Renal pelvis (tissue), 4 donors: ENCODE measurements around the gene SEMA4B. TPM values are rescaled to one million over a fixed set of nuclear protein-coding genes. Genes with fewer than 3 reads are reported as not detected.

Experiments
- DNase-seq: peaks from one replicate; pipeline ENCODE4 v3.0.0-alpha.2; 2013
- polyA plus RNA-seq, 3 donors: library from polyadenylated mRNA; unstranded; fragments of 120-200 nt; gene quantifications; one replicate each; pipeline ENCODE4 v1.2.1, GENCODE V29; 2013; ENCODE audit not compliant: insufficient read length in 3 of 3

Gene SEMA4B
- polyA plus RNA-seq, 3 donors, result 46.9 to 52.5 (median 50.3) TPM

DNA sequence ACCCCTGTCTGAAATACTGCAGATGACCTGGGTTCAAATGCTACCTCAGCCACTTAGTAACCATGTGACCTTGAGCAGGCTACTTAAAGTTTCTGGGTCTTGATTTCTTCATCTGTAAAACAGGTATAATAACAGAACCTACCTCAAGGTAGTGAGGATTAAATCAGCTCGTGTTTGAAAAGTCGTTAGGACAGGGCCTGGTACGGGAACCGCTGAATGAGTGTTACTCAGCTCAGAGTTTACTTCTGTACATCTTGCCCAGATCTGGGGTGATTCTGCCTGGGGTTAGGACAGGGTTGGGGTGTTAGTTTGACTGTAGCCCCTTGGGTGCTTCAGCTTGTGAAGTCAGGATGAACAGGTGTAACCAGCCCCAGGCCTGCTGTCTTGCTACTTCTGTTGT is 1.8 kb downstream of the SEMA4B start:
- DNase-seq, result no peak

DNA sequence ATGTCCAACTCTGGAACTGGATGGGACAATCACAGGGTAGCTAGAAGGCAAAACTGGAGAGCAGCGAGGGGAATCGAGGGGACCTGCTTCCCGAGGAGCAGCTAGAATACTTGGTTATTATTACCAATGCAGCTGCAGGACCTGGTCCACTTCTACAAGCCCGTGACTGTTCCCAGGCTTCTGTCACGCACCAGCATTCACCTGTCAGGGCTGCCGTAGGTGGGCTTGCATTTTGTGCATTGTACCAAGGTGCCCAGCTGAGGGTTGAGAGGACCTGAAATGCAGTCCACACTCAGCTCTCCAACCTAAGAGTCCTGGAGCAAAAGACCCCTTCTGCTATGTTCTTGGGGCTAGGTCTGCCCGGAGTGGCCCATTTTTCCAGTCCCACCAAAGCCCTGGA is 2.3 kb downstream of the SEMA4B start:
- no peak for DNase-seq

DNA sequence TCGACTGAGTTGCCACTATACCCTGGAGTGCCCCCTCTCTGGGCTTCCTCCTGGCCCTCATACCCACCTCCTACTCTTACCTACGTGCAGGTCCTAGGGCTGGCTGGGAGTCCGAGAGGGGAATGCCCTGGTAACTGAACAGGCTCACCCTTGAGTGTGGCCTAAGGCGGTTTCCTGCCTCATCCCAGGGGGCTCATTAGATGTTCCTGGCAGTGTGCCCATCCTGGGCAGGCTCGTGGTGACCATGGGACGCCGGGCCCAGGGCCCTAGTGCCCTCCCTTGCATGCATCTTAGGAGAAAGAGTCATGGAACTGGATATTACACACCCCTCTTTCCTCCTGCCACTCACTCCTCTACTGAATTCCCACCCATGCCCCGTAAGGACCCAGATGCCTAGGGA is 2.8 kb downstream of the SEMA4B start:
- DNase-seq, result no peak

DNA sequence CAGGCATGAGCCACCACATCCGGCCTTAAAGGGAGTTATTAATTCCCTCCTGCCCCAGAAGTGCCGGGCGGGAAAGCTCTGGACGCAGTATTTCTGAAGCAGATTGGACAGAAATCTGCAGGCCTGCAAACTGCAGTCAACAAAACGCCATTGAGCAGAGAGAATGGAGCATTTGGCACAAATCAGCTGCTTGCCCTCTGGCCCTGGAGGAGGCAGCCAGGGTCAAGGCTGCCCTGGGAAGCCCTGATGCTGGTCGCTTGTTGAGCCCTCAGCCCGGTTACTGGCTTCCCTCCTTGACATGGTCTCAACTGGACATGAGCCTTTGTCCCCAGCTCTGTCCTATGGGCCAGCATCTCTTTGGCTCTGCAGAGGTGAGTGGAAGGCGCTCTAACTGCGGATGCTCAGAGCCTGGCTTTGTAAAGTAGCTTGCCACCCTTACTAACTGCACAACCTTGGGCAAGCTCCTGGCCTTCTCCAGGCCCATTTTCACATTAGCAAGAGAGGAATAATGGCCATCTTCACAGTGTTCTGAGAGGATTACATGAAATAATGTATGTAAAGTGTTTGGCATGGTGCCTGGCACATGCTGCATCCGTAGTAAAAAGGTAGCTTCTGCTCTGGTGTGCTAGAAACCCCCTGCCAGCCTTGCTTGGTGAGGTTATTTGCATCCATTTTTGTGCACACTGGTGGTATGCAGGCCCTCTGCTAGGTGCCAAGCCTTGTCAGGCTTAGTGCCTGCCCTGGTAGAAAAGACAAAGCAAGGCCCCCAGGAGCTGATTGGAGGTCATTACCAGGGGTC is 4.1 kb downstream of the SEMA4B start:
- no peak for DNase-seq

DNA sequence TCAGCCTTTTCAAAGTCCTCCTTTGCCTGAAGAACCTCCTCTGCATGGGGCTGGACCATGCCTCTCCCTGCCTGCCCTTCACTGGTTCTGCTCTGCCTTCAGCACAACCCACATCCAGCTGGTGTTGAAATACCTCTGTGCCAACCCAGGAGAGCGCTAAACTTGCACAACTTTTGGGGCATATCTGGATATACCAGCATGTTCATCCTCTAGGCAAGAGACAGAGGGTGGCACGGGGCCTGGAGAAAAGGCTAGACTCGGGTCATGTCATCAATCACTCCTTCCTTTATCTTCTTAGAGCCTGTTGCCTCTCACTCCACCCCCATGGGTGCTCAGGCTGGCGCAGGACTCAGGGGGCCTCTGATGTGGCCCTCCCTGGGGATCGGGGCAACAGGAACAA is 4.8 kb downstream of the SEMA4B start:
- no peak for DNase-seq

DNA sequence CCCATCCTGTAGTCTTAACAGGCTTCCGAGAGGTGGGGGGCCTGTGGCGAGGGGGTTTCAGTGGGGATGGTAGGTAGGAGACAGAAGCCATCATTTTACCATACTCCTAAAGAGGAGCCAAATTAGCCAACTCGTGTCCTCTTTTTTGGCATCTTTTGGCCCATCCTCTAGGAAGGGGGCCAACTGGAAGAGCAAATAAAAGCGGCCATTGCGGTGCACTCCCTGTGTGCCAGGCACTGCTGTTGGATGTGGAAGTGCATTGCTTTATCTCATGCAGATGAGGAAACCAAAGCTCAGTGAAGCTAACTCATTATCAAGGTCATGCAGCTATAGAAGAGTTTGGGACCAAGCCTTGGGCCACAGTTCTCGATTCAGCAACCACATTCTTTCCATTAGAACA is 6.1 kb downstream of the SEMA4B start:
- no peak for DNase-seq

DNA sequence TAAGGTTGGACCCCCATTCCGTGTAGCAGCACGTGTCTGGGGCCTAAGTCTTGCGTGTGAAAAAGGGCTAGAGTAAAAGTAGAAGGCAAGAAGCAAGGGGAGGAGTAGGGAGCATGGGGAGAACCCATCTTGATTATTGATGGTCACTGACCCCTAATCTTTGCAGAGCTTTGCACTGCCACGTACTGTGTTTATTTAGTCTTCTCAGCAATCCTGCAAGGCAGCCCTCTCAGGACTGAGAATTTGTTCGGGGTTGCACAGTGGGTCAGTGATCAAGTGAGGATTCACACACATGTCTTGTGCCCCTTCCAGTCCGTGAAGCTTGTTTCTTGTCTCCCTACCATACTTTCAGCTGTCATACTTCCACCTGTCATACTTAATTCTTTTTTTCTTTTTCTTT is 7.2 kb downstream of the SEMA4B start:
- DNase-seq, result no peak

DNA sequence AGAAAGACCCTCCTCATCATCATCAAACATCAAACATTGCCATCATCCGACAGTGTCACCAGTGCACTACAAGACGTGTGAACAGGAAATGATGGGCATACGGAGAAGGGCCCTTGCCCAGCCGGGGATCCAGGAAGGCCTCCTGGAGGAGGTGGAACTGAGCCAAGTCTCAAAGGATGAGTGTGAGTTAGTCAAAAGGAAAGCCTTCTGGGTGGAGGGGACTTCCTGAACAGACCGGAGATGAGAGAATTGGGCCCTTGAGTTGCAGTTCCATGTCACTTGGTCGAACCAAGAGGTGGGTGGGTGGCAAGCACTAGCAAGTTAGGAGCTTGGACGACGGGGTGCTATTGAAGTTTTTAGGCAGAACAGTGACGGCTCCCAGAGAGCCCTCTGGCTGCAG is 8.5 kb downstream of the SEMA4B start:
- DNase-seq, result no peak

DNA sequence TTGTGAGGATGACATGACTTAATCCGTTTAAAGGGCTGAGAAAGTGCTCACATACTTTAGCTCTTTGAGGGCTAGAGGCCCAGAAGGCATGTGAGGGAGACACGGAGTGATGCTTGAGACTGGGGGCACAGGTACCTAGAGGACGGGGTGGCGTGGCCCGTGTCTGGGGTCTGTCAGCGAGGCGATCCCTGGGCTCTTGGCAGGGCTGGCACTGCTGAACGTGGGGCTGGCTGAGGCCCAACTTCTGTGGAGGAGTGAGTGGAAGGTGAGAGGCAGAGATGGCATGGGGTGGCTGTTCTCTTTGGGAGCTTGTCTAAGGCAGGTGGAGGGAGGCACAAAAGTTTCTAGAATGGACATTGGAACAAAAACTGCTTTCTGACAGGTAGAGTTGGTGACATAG is 9.5 kb downstream of the SEMA4B start:
- no peak for DNase-seq

DNA sequence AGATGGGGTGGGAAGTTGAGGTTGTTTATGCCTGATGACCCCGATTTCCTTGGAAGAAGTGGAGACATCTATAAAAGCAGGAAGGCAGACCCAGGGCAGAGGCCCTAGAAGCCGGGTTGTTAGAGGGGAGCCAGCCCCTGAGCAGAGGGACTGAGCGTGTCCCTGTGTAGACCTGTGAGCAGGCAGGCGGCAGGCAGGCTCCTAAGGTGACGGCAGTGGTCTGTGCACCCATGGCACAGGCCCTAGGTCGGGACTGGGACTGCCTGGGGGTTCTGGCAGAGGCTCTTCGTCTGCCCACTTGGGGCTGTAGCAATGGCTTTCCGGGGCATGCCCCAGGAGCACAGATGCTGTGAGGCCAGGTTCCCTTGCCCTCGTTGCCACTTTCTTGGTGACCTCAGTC is 9.9 kb downstream of the SEMA4B start:
- DNase-seq, result no peak

DNA sequence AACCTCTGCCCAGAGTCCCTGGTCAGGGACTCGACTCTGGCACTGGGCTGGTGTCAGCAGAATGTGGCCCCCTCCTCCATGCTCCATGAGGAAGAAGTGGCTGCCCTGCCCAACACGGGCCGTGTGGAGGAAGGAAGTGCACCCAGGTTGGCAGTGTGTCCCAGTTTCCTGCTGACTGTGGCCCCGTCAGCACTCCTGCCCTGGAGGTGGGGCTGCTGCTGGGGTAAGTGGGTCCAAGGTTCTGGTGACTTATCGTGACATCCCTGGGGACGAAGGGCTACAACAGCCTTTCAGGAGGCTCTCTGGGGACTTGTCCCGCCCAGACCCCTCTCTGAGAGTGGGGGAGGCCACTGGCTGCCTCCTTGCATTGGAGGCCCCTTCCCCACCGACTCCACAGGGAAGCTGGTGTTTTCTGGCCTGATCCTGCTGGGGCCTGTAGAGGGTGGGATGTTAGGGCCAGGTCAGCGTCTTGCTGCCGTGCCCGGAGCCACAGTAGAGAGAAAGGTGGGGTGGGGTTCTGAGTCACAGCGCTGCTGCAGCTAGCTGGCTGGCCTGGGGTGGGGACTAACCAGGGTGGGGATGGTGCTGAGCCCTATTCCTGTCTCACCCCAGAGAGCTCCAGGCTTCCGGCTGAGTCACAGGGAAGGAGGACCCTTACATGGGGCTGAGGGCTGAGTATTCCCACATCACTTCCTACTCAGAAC is 10.5 kb downstream of the SEMA4B start:
- no peak for DNase-seq

DNA sequence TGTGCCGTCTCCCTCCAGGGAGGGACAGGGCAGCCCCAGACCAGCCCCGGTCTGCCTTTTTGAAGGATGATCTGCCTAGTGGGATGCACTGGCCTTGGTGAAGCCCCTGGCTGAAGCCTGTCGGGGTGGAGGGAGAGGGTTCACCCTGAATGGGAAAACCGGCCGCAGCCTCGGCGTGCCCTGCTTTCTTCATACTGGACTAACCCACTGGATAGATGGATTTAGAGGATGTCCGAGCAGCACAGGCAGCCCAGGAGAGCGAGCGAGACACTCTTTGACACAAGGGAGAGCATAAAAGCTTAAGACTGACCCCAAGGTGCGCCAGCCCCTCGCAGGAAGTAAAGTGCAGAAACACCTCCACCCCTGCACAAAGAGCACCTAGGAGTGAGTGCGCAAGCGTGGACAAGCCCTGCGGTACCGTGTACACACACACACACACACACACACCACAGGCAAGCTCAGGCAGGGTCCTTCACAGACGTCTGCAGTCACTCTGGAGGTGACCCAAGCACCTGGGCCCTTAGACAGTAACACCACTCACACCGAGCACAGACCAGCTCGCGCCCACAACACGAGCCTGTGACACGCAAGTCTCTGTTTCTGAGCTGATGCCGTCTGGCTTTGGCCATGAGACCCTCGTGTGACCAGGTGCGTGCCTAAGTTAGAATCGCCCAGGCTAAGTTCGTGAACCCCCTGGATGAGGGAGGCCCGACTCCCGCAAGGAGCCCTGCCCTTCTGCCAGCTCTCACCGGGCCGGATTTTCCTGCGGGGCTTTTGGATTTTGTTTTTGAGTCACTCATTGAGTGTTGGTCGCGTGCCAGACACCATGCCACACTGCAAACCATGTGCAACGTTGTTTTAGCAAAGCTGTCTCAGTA is 11.3 kb downstream of the SEMA4B start:
- no peak for DNase-seq

DNA sequence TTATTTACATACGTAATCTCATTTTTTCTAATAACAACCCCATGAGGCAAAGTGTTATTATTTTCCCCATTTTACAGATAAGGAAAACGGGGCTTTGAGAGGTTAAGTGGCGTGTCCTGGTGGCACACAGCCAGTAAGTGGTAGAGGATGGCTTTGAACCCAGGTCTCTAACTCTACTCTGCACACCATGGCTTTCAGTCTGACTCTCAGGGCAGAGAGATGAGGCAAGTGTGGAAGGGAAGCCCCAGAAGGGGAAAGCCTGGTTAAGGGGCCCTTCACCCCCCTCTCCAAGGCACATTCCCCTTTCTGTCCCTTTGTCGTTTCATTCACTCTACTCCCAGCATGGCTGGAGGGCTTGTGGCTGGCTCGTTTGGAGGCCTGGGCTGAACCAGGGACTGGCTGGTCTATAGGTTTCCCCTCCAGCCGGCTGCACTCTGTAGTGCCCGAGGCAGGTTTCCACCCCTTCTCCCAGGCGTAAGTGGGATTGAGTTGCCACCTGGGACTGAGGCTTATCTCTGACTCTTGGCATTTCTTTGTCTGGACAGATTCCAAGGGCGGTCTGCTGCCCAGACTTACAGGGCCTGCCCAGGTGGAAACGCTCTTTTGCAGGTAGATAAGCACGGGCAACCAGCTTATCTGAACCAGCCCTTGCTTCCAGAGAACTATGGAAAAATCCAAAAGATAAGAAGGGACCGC is 12.1 kb downstream of the SEMA4B start:
- DNase-seq, result no peak

DNA sequence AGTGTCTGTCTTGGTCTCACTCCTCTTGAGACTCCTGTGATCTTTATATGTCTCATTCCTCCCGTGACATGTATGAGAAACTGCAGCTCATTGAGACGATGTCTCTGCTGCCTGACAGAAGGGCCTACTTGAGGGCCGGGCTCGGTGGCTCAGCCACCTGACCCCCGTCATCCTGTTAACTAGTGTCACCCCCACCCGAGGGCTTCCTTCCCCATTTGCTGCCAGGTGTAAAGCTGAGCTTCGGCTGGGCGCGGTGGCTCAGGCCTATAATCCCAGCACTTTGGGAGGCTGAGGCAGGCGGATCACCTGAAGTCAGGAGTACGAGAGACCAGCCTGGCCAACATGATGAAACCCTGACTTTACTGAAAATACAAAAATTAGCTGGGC is 12.7 kb downstream of the SEMA4B start:
- no peak for DNase-seq

DNA sequence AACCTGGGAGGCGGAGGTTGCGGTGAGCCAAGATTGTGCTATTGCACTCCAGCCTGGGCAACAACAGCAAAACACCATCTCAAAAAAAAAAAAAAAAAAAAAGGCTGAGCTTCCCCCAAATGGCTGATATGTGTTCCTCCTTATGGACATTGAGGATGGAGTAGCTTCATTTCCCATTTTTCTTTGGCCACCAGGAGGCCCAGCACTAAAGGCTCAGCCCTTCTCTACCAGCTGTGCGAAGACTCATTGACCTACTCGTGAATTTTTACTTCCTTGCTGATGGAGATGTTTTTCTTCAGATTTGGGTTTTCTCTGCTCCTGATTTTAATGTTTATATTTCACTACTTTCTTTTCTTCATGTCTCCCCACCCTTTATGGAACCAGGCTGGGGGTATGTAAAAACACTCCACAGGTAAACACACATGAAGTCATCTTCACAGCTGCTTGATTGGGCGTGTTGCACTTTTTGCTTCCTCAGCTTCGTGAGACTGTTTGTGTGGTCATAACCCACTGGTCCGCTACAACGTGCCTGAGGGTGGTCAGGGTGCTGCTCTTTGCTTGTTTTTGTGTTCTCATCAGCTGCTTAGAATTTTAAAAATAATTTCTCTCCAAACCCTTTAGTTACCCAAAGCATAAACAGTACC is 13.5 kb downstream of the SEMA4B start:
- DNase-seq, result no peak

DNA sequence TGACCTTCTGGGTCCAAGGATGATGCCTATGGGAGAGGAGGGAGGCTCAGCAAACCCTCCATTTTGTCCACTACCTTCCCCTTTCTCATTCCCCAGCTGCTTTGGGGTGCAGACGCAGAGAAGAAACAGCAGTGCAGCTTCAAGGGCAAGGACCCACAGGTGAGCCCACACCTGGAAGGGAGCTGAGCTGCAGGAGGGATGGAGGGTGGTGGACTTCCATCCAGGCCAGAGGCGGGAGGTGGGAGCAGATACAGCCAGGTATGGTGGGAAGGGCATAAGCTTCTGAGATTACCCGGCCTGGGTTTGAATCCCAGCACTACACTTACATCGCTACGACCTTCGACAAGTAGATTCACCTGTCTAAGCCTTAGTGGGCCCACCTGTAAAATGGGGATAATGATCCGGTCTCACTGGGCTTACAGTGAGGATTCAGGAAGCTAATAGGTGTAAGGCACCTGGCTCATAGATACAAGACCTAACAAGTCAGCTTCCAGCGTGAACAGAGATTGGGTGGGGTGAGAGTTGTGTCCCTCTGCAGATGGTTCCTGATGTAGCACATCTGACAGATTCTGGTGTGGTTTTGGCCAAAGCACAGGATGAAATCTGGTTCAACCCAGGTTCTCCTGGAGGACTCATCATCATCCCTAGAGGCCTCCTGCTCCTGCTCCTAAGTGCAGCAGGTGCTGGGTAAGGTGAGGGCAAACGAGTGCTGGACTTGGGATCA is 16.7 kb downstream of the SEMA4B start:
- no peak for DNase-seq

DNA sequence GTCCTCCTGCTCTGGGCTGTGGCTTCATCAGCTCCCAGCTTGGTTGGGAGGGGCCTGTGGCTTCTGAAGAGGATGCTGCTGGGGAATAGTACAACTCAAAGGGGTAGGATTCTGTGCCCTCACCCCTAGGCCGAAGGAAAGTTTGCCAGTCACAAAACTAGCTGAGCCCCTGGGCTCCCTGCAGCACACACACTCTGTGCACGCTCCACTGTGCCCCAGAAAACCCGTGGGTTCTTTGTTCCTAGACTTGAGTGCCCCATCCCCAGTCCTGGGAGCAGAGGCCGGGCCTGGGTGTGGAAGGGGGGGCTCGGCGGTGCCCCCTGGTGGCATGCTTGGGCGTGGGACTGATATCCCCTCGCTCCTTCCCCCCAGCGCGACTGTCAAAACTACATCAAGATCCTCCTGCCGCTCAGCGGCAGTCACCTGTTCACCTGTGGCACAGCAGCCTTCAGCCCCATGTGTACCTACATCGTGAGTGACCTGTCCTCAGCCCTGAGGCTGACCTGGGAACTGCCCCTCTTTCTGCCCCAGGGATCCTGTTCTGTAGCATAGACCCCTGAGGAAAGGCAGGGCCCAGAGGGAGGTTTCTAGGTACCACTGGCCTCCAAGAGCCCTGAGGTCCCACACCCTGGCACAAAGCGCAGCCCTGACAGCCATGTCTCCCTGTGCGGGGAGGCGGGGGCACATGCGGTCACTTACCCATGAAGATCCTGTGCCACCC is 18.5 kb downstream of the SEMA4B start:
- DNase-seq, result no peak

DNA sequence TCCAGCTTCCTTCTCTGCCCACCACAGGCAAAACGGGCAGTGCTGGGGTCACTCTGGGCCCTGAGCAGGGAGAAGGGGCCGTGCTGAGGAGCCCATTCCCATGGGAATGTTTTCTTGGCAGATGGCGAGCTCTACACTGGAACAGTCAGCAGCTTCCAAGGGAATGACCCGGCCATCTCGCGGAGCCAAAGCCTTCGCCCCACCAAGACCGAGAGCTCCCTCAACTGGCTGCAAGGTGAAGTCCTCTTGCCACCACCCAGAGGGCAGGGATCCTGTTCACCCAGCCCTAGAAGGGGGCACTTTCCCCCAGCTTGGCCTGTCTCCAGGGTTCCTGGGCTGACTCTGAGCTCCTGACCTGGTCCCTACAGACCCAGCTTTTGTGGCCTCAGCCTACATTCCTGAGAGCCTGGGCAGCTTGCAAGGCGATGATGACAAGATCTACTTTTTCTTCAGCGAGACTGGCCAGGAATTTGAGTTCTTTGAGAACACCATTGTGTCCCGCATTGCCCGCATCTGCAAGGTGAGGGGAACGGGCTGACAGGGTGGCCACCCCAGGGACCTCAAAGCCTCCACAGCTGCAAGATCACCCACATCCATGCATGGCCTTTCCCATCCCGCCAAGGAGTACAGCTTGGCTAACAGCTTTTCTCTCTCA is 20.2 kb downstream of the SEMA4B start:
- no peak for DNase-seq

DNA sequence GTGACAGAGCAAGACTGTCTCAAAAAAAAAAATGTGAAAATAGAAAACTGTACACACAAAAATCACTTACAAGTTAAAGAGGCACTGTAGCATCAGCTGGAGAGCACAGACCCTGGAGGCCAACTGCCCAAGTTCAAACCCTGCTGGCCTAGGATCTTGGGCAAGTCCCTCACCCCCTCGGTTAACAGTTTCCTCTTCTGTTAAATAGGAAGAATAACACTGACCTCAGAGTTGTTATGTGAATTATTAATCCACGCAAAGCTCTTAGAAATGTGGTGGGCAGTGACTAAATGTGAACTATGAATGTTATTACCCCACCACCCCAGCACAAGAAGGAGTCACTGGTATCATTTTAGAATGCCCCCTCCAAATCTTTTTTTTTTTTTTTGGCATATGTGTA is 21.4 kb downstream of the SEMA4B start:
- DNase-seq, result no peak
